Uterus (tissue), 2 donors: ENCODE data around the gene GRM3.

Experiments
- POLR2A ChIP-seq, 2 donors: fragments of 450-650 bp; IDR thresholded peaks; one replicate each; pipeline ENCODE4 v1.6.1; 2016; ENCODE audit warnings: antibody characterized with exemption in 2 of 2, mild to moderate bottlenecking in 1 of 2, moderate library complexity in 1 of 2
- TF ChIP-seq, protein P1 (sequence below), 4 experiments: fragments of 200-600 bp in 2 of 4; fragments of 450-650 bp in 2 of 4; sonication (generic) in 2 of 4; IDR thresholded peaks; one replicate each; pipeline ENCODE4 v1.5.1; 2016 to 2019; ENCODE audit warnings: antibody characterized with exemption in 4 of 4, mild to moderate bottlenecking in 2 of 4, moderate library complexity in 1 of 4

DNA sequence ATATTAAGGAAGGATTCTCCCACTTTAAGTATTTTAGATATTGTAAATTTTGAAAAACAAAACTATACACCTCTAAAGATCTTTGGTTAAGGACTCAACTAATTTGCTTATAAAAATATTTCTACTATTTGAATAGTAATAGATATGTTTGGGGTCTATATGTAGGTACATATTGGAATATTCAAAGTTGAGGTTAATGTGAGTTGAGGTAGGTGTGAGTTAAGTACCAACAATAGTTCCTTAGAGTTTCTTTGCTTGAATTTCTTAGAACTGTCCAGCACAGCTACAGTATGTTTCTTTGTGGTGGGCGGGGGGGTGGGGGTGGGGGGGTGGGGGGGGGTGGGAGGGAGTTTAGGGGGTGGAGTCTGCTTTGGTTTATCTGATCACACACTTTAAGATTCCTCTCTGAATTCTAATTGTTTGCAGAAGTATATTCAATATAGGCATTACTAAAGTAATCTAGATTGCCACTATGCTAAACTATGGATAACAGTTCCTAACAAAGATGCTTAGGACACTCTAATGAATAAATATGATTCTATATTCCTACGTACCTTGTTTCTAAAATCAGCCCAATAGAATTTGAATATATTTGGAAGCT lies 2.1 kb downstream of the GRM3 start:
- TF ChIP-seq, protein P1, sequence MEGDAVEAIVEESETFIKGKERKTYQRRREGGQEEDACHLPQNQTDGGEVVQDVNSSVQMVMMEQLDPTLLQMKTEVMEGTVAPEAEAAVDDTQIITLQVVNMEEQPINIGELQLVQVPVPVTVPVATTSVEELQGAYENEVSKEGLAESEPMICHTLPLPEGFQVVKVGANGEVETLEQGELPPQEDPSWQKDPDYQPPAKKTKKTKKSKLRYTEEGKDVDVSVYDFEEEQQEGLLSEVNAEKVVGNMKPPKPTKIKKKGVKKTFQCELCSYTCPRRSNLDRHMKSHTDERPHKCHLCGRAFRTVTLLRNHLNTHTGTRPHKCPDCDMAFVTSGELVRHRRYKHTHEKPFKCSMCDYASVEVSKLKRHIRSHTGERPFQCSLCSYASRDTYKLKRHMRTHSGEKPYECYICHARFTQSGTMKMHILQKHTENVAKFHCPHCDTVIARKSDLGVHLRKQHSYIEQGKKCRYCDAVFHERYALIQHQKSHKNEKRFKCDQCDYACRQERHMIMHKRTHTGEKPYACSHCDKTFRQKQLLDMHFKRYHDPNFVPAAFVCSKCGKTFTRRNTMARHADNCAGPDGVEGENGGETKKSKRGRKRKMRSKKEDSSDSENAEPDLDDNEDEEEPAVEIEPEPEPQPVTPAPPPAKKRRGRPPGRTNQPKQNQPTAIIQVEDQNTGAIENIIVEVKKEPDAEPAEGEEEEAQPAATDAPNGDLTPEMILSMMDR (IDR thresholded peaks at IDR 0.05), result no peak
- no peak for TF ChIP-seq POLR2A (IDR thresholded peaks at IDR 0.05)
